SHP77 (cell line): ENCODE data around the gene PROM1.

Experiments used
- DNase-seq, 2 experiments: peaks; one replicate each; lab custom pipeline; 2025; lab: John Stamatoyannopoulos, UW

PROM1 gene

GRCh38 chr4:15944895-15945294 lies 138.9 kb downstream of the PROM1 start:
- no peak for DNase-seq

GRCh38 chr4:15942283-15942682 lies 141.5 kb downstream of the PROM1 start:
- no peak for DNase-seq

GRCh38 chr4:15938640-15939039 lies 145.2 kb downstream of the PROM1 start, which contains the start of gene FGFBP1:
Gene FGFBP1, minus strand, starts transcription at chr4:15938740. Its CDS starts 2,108 bp downstream, at chr4:15936632.
- DNase-seq: no peak

GRCh38 chr4:15938182-15938581 lies 145.6 kb downstream of the PROM1 start:
- DNase-seq: no peak

- DNase-seq: no peak
Observed at GRCh38 chr4:15936495-15936894, 147.3 kb downstream of the PROM1 start.

GRCh38 chr4:15935504-15936402 lies 148.1 kb downstream of the PROM1 start:
- no peak for DNase-seq

- no peak for DNase-seq
Observed at GRCh38 chr4:15934259-15934658, 149.6 kb downstream of the PROM1 start.

GRCh38 chr4:15931451-15932210 lies 152.2 kb downstream of the PROM1 start:
- no peak for DNase-seq

GRCh38 chr4:15930314-15930713 lies 153.5 kb downstream of the PROM1 start:
- DNase-seq: no peak

GRCh38 chr4:15929540-15929939 lies 154.3 kb downstream of the PROM1 start:
- DNase-seq: no peak

GRCh38 chr4:15928883-15929282 lies 154.9 kb downstream of the PROM1 start:
- no peak for DNase-seq

GRCh38 chr4:15926486-15926885 lies 157.3 kb downstream of the PROM1 start:
- DNase-seq: no peak

GRCh38 chr4:15925830-15926229 lies 158.0 kb downstream of the PROM1 start:
- no peak for DNase-seq

- DNase-seq: no peak
Observed at GRCh38 chr4:15921592-15921932, 162.3 kb downstream of the PROM1 start.

GRCh38 chr4:15920723-15921591 lies 162.9 kb downstream of the PROM1 start:
- DNase-seq: no peak

GRCh38 chr4:15918484-15919129 lies 165.2 kb downstream of the PROM1 start:
- DNase-seq: no peak
